Inferior parietal cortex (tissue), 1 donor: ENCODE results near the gene DEFB129.
A peak's percentile ranks its signal among the peaks of the same experiment; 100 is the strongest.
"Not testable (repeated sequence)": the region's sequence is repeated elsewhere in the genome, so short reads cannot be mapped to it uniquely, and the experiment has no call there.

Experiments used
- DNase-seq: peaks from one replicate; pipeline ENCODE4 v3.0.0-alpha.2; 2016; ENCODE audit errors: extremely low spot score

Gene DEFB129

DNA sequence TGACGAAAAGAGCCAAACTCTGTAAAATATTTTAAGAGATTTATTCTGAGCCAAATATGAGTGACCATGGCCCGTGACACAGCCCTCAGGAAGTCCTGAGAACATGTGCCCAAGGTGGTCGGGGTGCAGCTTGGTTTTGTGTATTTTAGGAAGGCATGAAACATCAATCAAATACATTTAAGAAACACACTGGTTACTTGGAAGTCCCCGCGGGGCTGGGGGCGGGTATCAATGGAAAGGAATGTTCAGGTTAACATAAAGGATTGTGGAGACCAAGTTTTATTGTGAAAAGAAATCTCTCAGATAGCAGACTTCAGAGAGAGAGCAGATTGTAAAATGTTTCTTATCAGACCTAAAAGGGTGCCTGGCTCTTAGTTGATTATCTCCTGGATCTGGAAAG lies 26.4 kb downstream of the DEFB129 start:
- DNase-seq, result not testable (repeated sequence)

DNA sequence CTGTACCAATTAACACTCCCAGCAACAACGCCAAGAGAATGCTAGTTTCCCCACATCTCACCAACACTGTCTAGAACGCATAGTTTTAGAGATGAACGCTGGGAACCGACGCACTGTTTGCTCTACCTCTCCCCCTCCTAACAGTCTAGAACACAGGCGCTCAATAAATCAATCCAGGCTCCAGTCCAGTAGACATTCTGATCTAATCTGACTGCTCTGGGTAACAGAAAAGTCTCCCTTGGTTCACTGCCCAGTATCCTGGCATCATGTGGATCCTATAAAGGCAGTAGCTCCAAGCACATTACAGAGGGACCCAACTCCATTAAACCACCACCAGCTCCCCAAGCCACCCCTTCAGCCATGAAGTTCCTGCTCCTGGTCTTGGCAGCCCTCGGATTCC lies 30.4 kb downstream of the DEFB129 start, which contains the start of gene DEFB132:
TSS of gene DEFB132 (plus strand) at position 306 of the 400 bp plus-strand sequence. CDS start at position 361, 55 bp downstream.
- no peak for DNase-seq

DNA sequence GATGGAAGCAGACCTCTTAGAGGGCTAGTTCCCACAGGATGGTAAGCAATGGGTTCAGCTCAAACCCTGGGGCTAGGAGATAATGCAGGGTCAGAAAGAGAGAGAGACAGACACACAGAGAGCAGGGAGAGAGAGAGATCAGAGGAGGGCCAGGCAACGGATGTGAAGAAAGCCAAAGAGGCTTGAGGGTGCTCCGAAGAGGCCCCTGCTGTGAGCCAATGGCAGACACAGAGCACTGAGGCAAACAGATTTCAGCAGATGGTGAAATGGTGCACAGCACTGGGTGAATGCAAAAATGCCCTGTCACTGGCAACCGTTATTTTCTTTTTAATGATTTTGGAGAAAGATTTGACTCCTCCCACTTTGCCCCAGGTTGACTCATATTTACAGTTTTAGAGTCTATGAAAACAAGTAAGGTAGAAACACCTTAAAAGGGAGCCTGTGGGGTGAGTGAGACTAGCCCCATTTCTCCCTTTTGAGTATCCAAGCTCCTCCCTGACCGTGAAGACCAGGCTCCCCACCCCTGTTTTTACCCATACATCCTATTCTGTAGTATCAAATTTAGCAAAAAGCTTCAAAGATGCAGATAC lies 31.3 kb downstream of the DEFB129 start:
- DNase-seq, result no peak

DNA sequence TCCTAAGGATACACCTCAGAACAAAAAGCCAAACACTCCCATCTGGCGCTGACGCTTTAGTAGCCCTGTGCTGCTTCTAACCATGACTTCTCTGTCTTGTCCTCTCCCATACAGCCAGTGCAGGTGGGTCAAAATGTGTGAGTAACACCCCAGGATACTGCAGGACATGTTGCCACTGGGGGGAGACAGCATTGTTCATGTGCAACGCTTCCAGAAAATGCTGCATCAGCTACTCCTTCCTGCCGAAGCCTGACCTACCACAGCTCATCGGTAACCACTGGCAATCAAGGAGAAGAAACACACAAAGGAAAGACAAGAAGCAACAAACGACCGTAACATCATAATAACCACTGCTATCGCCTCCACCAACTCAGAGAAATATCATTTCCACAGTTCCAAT lies 31.9 kb downstream of the DEFB129 start:
- DNase-seq, result no peak

DNA sequence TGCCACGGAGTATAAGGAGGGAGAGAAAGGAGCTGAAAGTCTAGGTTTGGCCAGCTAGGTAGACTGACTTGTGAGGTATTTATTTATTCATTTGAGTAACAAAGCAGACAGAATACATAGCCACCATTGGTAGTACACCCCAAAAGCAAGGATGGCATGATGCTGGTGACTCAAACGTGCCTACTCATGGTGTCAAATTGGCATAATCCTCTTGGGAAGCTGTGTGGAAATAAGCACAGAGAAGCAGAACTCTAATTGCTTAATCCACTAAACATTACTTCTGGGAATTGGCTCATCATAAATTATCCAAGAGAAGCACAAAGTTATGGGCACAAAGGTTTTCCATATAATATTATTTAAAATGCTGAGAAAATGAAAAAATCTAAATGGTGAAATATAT lies 32.9 kb downstream of the DEFB129 start:
- DNase-seq, result no peak

DNA sequence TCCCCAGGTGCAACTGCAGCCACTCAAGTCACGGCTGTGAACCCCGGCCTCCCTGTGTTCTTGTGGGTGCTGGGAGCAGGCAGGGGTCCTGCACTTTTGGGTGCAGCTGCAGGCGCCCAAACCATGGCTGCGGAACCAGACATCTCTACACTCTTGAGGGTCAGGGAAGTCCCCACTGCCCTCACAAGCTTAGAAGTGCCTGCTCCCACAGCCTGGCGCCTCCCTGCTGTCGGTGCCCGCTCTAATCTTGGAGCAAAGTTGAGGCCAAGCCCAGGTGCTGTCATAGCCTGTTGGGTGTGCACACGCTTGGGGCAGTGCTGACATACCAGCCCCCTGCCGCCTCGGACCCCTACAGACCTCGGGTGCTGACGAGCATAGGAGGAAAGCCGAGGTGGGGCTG lies 36.6 kb downstream of the DEFB129 start:
- DNase-seq, result no peak

DNA sequence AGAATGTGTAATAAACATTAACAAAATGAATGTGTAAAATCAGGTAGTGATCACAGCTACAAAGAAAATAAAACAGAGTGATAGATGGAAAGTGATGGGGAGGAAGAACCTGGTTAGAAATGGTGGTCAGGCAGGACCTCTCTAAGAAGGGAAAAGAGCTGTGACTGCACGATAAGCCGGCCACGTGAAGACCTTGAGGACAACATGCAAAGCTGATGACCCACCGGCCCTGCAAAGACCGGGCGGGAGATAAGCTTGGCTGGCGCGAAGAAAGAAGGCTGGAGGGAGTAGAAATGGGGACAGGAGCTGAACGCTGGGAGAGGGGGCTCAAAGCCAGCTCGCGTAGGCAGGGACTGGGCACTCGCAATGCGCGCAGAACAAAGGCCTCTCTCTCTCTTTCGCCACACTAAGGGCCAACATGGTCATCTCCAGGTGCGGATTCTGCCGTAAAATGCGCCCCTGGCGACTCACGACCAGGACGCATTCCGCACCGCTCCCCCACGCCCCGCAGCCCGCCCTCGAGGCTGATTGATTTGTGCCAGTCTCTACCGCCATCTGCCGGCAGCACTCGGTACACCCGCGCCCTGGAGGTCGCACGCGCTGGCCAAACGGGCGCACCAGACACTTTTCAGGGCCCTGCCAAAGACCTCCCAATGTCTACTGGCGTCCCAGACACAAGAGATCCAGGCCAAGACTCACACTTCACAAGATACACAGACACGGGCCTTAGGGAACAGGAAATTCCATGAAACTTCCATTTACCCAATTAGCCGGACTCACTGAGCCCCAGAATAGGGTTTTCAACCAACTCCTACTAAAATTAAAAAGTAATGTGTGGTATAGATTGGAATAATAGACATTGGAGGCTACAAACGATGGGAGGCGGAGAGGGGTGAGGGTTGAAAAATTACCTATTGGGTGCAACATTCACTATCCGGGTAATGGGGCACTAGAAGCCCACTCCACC lies 39.8 kb downstream of the DEFB129 start:
- peak; percentile 80 for DNase-seq

DNA sequence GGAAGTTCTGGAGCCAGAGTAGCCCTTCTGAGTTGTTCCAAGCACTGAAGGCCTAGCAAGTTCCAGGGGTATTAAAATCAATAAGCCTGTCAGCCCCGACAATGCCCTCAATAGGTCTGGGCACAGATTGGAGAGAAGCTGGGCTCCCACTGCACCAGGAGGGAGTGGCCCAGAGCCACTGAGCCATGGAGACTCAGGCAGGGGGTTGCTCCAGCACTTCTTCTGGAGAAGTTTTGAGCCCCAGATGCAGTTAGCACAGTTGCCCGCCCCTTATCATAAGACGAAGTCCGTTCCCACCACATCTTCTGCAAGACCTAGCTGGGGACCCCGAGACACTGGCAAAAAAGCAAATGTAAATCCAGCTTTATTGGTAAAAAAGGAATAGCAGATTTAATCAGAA lies 43.5 kb downstream of the DEFB129 start:
- DNase-seq, result no peak

DNA sequence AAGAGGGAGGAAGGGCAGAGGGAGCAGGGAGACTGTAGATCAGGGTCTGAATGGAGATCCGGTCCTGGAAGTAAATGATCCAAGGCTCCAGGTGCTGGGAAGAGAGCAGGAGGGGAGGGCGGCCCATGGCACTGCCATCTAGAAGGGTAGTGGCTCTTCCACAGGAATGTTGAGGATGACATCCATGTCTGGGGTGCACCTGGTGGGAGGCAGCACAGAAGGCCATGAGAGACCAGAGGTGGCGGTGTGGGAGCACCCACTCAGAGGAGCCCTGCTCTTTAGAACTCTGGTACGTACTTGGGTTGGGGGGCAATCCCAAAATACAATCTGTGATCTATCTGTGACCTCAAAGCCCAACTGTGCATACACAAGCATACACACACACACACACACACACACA lies 44.0 kb downstream of the DEFB129 start:
- DNase-seq, result no peak

DNA sequence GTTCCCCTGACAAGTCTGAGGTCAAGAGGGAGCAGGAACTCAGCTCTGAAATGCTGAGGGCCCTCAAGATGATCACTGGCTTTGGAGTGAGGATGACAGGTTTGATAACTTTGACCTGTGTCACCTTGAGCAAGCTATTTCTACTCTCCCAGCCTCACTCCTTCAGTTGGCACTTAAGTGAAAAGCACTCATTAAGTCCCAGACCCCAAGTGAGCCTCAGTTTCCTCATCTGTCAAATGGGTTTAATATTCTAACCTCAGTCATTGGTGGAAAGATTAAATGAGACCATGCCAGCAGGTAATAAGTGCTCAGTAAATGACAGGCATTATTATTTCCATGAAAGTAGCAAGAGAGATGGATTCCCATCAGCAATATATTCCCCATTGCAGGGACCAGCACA lies 44.5 kb downstream of the DEFB129 start:
- DNase-seq, result no peak

DNA sequence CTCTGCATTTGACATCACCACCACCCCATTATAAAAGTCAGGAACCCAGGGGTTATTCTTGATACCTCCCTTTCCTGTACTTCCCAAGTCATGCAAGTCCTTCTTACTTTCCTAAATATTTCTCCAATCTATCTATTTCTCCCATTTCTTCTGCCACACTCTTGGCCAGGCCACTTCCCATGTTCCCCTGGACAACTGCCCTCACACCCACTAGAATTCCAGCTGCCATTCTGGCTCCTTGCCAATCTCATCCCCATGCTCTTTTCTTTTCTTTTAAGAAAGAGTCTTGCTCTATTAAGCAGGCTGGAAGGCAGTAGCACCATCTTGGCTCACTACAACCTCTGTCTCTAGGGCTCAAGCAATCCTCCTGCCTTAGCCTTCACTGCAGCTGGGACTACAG lies 45.7 kb downstream of the DEFB129 start:
- no peak for DNase-seq

DNA sequence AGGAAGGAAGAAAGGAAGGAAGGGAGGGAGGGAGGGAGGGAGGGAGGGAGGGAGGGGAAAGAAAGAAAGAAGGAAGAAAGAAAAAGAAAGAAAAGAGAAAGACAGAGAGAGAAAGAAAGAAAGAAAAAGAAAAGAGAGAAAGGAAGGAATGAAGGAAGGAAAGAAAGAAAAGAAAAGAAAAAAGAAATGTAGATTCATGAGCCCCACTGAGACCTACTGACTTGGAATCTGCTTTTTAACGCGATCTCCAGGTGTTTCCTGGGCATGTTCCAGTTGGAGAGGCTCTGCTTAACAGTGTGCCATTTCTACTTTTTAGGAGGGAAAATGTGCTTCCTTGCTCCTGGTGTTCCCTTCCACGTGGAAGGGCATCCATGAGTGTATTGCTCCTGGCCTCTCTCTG lies 46.8 kb downstream of the DEFB129 start:
- DNase-seq, result no peak

DNA sequence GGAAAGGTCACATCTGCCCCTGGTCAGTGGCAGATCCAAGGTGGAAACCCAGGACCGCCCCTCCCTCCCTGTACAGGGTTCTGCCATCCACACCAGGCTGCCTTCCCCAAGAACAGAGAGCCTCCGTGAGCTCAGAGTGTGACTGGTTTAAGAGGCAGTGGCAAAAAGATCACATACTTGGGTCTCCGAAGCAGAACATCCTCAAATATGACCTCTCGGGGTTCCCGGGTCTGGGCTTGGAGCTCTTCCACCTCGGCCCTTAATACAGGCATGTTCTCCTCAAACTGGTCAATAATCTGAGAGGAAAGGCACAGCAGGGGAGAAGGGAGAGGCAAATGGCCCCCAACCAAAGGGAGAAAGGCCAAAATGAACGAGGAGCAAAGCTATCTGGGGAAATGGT lies 48.7 kb downstream of the DEFB129 start:
- no peak for DNase-seq

DNA sequence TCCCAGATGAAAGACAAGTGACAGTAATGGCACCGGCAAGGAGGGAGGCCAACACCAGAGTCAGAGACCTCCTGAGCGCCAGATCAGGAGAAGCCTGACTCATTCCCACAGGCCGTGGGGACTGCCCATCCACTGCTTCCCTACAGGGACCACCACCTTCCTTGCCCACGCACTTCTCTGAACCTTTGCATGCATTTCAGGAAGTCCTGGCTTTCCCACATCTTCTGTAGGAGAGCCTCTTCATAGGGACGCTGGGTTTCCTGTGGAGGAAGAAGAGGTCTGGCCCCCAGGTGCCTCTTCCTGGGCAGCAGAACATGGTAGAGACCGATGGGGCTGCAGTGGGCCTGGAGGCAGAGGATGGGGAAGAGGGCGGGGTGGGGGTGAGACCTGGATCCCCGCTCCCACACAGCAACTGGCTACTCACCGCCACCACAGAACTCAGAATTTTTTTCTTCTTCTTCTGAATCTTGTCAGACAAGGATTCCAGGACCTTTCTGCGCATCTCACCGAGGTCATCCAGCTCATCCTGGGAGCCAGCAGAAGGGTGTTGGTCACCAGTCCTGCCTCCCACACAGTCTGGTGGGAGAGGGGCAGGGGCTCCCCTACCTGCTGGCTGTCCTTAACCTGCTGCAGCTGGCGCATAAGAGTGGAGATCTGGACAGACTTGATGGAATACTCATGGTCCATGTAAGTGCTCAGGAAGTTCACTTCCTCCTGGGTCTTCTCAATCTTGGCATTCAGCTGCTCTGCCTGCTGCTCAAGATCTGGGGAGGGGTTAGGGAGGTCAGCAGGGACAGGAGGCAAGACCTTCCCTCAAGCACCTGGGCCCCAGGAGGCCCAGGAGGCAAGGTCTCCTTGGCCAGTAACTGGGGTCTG lies 49.8 kb downstream of the DEFB129 start:
- no peak for DNase-seq

DNA sequence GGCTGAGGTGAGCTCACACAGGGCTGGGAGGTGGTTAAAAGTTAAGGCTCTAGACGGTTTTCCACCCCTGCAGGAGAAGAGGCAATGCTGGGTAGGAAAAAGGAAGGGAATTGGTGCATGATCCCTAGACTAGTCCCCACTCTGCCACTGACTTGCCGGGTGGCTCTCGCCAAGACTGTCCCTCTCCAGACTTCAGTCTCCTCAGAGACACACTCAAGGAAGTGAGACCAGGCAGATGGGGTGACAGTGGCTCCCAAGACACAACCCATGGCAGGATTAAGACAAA lies 50.4 kb downstream of the DEFB129 start:
- DNase-seq, result no peak

DNA sequence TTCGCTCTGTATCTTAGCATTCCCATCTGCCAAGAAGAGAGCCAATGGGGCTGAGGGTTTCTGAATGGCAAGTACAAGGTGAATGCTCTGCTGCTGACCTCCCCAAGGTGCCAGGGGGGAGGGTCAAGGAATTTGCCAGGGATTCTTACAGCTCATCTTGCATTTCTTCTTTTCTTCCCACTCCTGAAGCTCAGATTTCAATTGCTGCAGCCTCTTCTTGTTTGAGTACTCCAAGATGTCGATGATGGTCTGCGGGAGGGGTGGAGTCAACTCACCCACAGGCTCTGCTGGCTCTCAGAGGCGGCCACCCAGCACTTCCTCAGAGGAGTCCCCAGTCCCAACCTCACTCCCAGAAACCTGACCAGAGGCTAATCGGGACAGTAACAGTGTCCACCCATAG lies 51.1 kb downstream of the DEFB129 start:
- no peak for DNase-seq

DNA sequence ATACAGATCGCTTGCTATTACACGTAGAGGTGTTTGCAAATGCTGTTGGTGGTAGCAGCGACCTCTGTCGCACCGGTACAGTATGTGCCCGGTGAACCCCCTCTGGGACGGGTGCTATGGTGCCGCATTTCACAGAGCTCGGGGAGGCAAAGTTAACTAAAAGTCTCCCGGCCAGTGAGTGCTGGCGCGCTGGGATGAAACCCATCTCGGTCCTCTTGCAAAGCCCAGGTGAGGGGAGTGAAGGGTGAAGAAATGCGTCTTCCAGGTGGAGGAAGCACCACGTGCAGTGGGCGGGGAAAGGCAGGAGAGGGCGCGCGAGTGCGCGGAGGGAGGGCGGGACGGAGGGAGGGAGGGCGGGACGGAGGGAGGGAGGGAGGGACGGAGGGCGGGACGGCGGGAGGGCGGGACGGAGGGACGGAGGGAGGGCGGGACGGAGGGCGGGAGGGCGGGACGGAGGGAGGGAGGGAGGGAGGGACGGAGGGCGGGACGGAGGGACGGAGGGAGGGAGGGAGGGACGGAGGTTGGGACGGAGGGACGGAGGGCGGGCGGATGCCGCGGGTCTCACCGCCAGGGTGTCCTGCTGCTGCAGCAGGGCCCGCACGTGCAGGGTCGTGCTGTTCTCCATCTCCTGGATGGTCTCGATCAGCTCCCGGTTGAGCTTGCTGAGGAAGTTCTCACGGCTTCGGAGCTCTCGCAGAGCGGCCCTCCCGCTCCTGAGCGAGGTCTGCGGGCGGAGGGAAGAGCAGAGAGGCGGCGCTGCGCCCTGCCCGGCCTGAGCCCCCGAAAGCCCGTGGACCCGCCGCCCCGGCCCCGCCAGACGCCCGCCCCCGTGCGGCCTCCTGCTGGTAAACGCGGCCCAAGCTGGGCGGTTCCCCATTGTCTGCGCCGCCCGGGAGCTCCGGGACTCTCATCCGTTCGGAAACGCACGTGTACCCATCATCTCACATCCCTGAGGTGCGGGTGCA lies 51.8 kb downstream of the DEFB129 start:
- no peak for DNase-seq
